K562 (cell line): ENCODE results near the gene ATP6V1F. TPM values are rescaled to one million over a fixed set of nuclear protein-coding genes. Genes with fewer than 3 reads are reported as not detected.
A peak's percentile ranks its signal among the peaks of the same experiment; 100 is the strongest.

Experiments
- HDAC8 ChIP-seq: fragments of 450-650 bp; IDR thresholded peaks from 2 replicates; pipeline ENCODE4 v1.6.1; 2016; ENCODE audit warnings: mild to moderate bottlenecking, missing genetic modification characterization, moderate library complexity, missing compliant biosample characterization
- ILK ChIP-seq: fragments of 450-650 bp; IDR thresholded peaks from 2 replicates; pipeline ENCODE4 v1.6.1; 2016; ENCODE audit warnings: missing genetic modification characterization, low read depth, mild to moderate bottlenecking, missing compliant biosample characterization, moderate library complexity, borderline replicate concordance
- NRF1 ChIP-seq, 2 experiments: fragments of 450-650 bp; IDR thresholded peaks in 1 of 2; conservative IDR thresholded peaks in 1 of 2; 2 replicates each; pipeline ENCODE4 v1.6.1; 2014; ENCODE audit warnings: mild to moderate bottlenecking in 2 of 2
- TBP ChIP-seq: optimal IDR thresholded peaks from 2 replicates; pipeline ENCODE3; 2011; ENCODE audit warnings: low read depth, low read length, improper control_type of control experiment
- XRCC3 ChIP-seq: fragments of 450-650 bp; IDR thresholded peaks from 2 replicates; pipeline ENCODE4 v1.6.1; 2017; ENCODE audit warnings: mild to moderate bottlenecking, moderate library complexity
- ZNF146 ChIP-seq: IDR thresholded peaks from one replicate; pipeline ENCODE4 v1.6.1; 2018; ENCODE audit warnings: missing compliant biosample characterization; ENCODE audit not compliant: unreplicated experiment
- ZNF224 ChIP-seq: sonication (generic); formaldehyde crosslinking; IDR thresholded peaks from 2 replicates; pipeline ENCODE4 v1.8.0; 2022; ENCODE audit warnings: mild to moderate bottlenecking, missing genetic modification reagents
- ZNF644 ChIP-seq: fragments of 200-800 bp; sonication (Bioruptor generic); IDR thresholded peaks from 2 replicates; pipeline ENCODE4 v1.6.1; 2016; ENCODE audit warnings: low read depth, missing genetic modification characterization, missing compliant biosample characterization
- polyA plus RNA-seq, 8 experiments: library from polyadenylated mRNA; depleted of rRNA in 4 of 8; stranded (reverse) in 5 of 8; unstranded in 3 of 8; fragments of >200 nt; fragmentation: Nextera tagmentation in 2 of 8; fragmentation: Illumina TruSeq in 1 of 8; extraction: Ambion mirVana in 2 of 8; extraction: Trizol in 1 of 8; gene quantifications; 2 replicates each; pipeline versions ENCODE4 v1.2.1 to v1.2.3, GENCODE V29; 2011 to 2014; ENCODE audit warnings: inconsistent platforms in 1 of 8, missing spikeins in 1 of 8
- total RNA-seq, 7 experiments: library from RNA; depleted of rRNA in 6 of 7; stranded (reverse); fragments of >200 nt in 6 of 7; fragmentation: Illumina TruSeq in 2 of 7; extraction: Trizol in 2 of 7; gene quantifications; 2 replicates each; pipeline versions ENCODE4 v1.2.1 to v1.2.3, GENCODE V29; 2011 to 2021; ENCODE audit warnings: low replicate concordance in 1 of 7
- TF ChIP-seq, protein P1 (sequence below): fragments of 450-650 bp; formaldehyde crosslinking; IDR thresholded peaks from 2 replicates; pipeline ENCODE4 v1.4.0; 2020; ENCODE audit warnings: mild to moderate bottlenecking, moderate library complexity
- TF ChIP-seq, protein P2 (sequence below): fragments of 200-600 bp; sonication (generic); IDR thresholded peaks from one replicate; pipeline ENCODE4 v1.6.1; 2012; ENCODE audit warnings: mild to moderate bottlenecking, low read depth, low read length, inconsistent platforms

Gene ATP6V1F
- total and polyA plus RNA-seq, 9 of the 15 experiments (the other 6 are each of a cell fraction or from before 2014, with no cell fraction given), result 206 to 1,123 (median 542) TPM

- TF ChIP-seq, protein P1, sequence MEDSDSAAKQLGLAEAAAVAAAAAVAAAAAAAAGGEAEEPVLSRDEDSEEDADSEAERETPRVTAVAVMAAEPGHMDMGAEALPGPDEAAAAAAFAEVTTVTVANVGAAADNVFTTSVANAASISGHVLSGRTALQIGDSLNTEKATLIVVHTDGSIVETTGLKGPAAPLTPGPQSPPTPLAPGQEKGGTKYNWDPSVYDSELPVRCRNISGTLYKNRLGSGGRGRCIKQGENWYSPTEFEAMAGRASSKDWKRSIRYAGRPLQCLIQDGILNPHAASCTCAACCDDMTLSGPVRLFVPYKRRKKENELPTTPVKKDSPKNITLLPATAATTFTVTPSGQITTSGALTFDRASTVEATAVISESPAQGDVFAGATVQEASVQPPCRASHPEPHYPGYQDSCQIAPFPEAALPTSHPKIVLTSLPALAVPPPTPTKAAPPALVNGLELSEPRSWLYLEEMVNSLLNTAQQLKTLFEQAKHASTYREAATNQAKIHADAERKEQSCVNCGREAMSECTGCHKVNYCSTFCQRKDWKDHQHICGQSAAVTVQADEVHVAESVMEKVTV (CRISPR knock-in tag), result peak; percentile 59
- TF ChIP-seq XRCC3, result no peak
- no peak for TF ChIP-seq ILK (tag)
- TF ChIP-seq, protein P2, sequence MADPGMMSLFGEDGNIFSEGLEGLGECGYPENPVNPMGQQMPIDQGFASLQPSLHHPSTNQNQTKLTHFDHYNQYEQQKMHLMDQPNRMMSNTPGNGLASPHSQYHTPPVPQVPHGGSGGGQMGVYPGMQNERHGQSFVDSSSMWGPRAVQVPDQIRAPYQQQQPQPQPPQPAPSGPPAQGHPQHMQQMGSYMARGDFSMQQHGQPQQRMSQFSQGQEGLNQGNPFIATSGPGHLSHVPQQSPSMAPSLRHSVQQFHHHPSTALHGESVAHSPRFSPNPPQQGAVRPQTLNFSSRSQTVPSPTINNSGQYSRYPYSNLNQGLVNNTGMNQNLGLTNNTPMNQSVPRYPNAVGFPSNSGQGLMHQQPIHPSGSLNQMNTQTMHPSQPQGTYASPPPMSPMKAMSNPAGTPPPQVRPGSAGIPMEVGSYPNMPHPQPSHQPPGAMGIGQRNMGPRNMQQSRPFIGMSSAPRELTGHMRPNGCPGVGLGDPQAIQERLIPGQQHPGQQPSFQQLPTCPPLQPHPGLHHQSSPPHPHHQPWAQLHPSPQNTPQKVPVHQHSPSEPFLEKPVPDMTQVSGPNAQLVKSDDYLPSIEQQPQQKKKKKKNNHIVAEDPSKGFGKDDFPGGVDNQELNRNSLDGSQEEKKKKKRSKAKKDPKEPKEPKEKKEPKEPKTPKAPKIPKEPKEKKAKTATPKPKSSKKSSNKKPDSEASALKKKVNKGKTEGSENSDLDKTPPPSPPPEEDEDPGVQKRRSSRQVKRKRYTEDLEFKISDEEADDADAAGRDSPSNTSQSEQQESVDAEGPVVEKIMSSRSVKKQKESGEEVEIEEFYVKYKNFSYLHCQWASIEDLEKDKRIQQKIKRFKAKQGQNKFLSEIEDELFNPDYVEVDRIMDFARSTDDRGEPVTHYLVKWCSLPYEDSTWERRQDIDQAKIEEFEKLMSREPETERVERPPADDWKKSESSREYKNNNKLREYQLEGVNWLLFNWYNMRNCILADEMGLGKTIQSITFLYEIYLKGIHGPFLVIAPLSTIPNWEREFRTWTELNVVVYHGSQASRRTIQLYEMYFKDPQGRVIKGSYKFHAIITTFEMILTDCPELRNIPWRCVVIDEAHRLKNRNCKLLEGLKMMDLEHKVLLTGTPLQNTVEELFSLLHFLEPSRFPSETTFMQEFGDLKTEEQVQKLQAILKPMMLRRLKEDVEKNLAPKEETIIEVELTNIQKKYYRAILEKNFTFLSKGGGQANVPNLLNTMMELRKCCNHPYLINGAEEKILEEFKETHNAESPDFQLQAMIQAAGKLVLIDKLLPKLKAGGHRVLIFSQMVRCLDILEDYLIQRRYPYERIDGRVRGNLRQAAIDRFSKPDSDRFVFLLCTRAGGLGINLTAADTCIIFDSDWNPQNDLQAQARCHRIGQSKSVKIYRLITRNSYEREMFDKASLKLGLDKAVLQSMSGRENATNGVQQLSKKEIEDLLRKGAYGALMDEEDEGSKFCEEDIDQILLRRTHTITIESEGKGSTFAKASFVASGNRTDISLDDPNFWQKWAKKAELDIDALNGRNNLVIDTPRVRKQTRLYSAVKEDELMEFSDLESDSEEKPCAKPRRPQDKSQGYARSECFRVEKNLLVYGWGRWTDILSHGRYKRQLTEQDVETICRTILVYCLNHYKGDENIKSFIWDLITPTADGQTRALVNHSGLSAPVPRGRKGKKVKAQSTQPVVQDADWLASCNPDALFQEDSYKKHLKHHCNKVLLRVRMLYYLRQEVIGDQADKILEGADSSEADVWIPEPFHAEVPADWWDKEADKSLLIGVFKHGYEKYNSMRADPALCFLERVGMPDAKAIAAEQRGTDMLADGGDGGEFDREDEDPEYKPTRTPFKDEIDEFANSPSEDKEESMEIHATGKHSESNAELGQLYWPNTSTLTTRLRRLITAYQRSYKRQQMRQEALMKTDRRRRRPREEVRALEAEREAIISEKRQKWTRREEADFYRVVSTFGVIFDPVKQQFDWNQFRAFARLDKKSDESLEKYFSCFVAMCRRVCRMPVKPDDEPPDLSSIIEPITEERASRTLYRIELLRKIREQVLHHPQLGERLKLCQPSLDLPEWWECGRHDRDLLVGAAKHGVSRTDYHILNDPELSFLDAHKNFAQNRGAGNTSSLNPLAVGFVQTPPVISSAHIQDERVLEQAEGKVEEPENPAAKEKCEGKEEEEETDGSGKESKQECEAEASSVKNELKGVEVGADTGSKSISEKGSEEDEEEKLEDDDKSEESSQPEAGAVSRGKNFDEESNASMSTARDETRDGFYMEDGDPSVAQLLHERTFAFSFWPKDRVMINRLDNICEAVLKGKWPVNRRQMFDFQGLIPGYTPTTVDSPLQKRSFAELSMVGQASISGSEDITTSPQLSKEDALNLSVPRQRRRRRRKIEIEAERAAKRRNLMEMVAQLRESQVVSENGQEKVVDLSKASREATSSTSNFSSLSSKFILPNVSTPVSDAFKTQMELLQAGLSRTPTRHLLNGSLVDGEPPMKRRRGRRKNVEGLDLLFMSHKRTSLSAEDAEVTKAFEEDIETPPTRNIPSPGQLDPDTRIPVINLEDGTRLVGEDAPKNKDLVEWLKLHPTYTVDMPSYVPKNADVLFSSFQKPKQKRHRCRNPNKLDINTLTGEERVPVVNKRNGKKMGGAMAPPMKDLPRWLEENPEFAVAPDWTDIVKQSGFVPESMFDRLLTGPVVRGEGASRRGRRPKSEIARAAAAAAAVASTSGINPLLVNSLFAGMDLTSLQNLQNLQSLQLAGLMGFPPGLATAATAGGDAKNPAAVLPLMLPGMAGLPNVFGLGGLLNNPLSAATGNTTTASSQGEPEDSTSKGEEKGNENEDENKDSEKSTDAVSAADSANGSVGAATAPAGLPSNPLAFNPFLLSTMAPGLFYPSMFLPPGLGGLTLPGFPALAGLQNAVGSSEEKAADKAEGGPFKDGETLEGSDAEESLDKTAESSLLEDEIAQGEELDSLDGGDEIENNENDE, result no peak
- TF ChIP-seq ZNF644 (tag), result no peak
- no peak for TF ChIP-seq HDAC8 (tag)
- TF ChIP-seq TBP, result no peak
- no peak for TF ChIP-seq NRF1 (conservative IDR thresholded peaks at IDR 0.05 in 1 of 2, IDR thresholded peaks at IDR 0.05 in 1 of 2)
- TF ChIP-seq ZNF146 (CRISPR knock-in tag), result no peak
- TF ChIP-seq ZNF224, result no peak
Observed at GRCh38 chr7:128861957-128862570, 592 bp upstream of the ATP6V1F start (continued).
